B cell (primary cell): Measurements from ENCODE around the gene PRTG. TPM values are rescaled to one million over a fixed set of nuclear protein-coding genes. Genes with fewer than 3 reads are reported as not detected.

ENCODE experiments used
- ATAC-seq: fragments of 200-7000 bp; cut with Tn5 transposase; one replicate; pipeline ENCODE4 v1.10.0; 2021; ENCODE audit warnings: low read depth, mild to moderate bottlenecking, moderate number of reproducible peaks, moderate library complexity
- CTCF ChIA-PET: fragments of 350-600 bp; sonication (Branson Sonifier 250); formaldehyde crosslinking; loops from one replicate; lab custom pipeline; 2021; ENCODE audit warnings: antibody characterized with exemption, inconsistent platforms; lab: Charles Lee
- POLR2A ChIA-PET: fragments of 350-600 bp; sonication (Branson Sonifier 250); formaldehyde crosslinking; loops from one replicate; lab custom pipeline; 2021; ENCODE audit warnings: antibody characterized with exemption; lab: Charles Lee
- DNase-seq: peaks from one replicate; pipeline ENCODE4 v3.0.0; 2013
- H2AFZ ChIP-seq: 2 replicates; pipeline ENCODE4 v1.6.1; 2012; ENCODE audit warnings: mild to moderate bottlenecking, low read depth, low read length; ENCODE audit not compliant: insufficient read depth, poor library complexity, severe bottlenecking
- H3K27ac ChIP-seq, 2 donors: 1 replicate in 1 of 2; 2 replicates in 1 of 2; pipeline ENCODE4 v1.5.1; 2012 to 2013; ENCODE audit warnings: low read length in 2 of 2, mild to moderate bottlenecking in 2 of 2, moderate library complexity in 1 of 2
- H3K27me3 ChIP-seq, 4 experiments: fragments of 200-600 bp in 1 of 4; sonication (generic) in 1 of 4; replicated peaks in 1 of 4; 1 replicate in 2 of 4; 2 replicates in 2 of 4; pipeline versions ENCODE4 v1.6.1 to v1.7.0; 2013 to 2016; ENCODE audit warnings: low read length in 3 of 4, mild to moderate bottlenecking in 2 of 4, mixed read lengths in 1 of 4, moderate library complexity in 1 of 4; ENCODE audit not compliant: insufficient read depth in 4 of 4, control insufficient read depth in 3 of 4; ENCODE audit errors: control extremely low read depth in 1 of 4
- H3K36me3 ChIP-seq, 2 experiments: replicated peaks in 1 of 2; 1 replicate in 1 of 2; 2 replicates in 1 of 2; pipeline versions ENCODE4 v1.6.1 to v1.7.1; 2013; ENCODE audit warnings: low read length in 1 of 2; ENCODE audit not compliant: insufficient read depth in 2 of 2, control insufficient read depth in 1 of 2; ENCODE audit errors: control extremely low read depth in 1 of 2, extremely low read depth in 1 of 2
- H3K4me1 ChIP-seq, 2 donors: fragments of 200-600 bp in 1 of 2; sonication (generic) in 1 of 2; 1 replicate in 1 of 2; 2 replicates in 1 of 2; pipeline versions ENCODE4 v1.5.1 to v1.6.1; 2013 to 2017; ENCODE audit warnings: low read length in 2 of 2; ENCODE audit not compliant: control insufficient read depth in 2 of 2, insufficient read depth in 2 of 2
- H3K4me2 ChIP-seq: replicated peaks from 2 replicates; pipeline ENCODE3; 2012; ENCODE audit warnings: mild to moderate bottlenecking, low read depth, low read length; ENCODE audit not compliant: poor library complexity, severe bottlenecking
- H3K4me3 ChIP-seq, 5 experiments: fragments of 200-600 bp in 1 of 5; sonication (generic) in 1 of 5; 1 replicate in 3 of 5; 2 replicates in 2 of 5; pipeline versions ENCODE4 v1.5.1 to v1.7.0; 2011 to 2016; ENCODE audit warnings: low read length in 4 of 5, mild to moderate bottlenecking in 4 of 5, low read depth in 2 of 5, control low read depth in 1 of 5, moderate library complexity in 1 of 5; ENCODE audit not compliant: insufficient read depth in 1 of 5; ENCODE audit errors: control extremely low read depth in 1 of 5, extremely low read depth in 1 of 5
- H3K79me2 ChIP-seq: fragments of 200-600 bp; sonication (generic); one replicate; pipeline ENCODE4 v1.6.0; 2016; ENCODE audit warnings: low read length; ENCODE audit not compliant: control insufficient read depth, insufficient read depth
- H3K9ac ChIP-seq: fragments of 200-600 bp; sonication (generic); 2 replicates; pipeline ENCODE4 v1.6.1; 2017; ENCODE audit warnings: mild to moderate bottlenecking, low read length, moderate library complexity
- H3K9me3 ChIP-seq, 3 donors: one replicate each; pipeline versions ENCODE4 v1.6.1 to v1.7.1; 2013; ENCODE audit warnings: low read length in 2 of 3; ENCODE audit not compliant: control insufficient read depth in 2 of 3, insufficient read depth in 1 of 3; ENCODE audit errors: control extremely low read depth in 1 of 3
- H4K20me1 ChIP-seq: 2 replicates; pipeline ENCODE4 v1.6.0; 2012; ENCODE audit warnings: mild to moderate bottlenecking, low read length; ENCODE audit not compliant: insufficient read depth, control insufficient read depth, poor library complexity, severe bottlenecking
- H3K27ac Mint-ChIP-seq: one replicate; pipeline ENCODE4 v1.8.0; 2021; ENCODE audit warnings: mixed read lengths
- H3K27me3 Mint-ChIP-seq: one replicate; pipeline ENCODE4 v1.8.0; 2021; ENCODE audit warnings: mixed read lengths
- H3K4me1 Mint-ChIP-seq: one replicate; pipeline ENCODE4 v1.8.0; 2021; ENCODE audit warnings: mixed read lengths
- H3K4me3 Mint-ChIP-seq: one replicate; pipeline ENCODE4 v1.8.0; 2021; ENCODE audit warnings: mixed read lengths
- H3K9me3 Mint-ChIP-seq: one replicate; pipeline ENCODE4 v1.8.0; 2022; ENCODE audit warnings: mixed read lengths; ENCODE audit not compliant: insufficient read depth
- EZH2 ChIP-seq: IDR thresholded peaks from 2 replicates; pipeline ENCODE4 v1.6.1; 2012; ENCODE audit warnings: borderline replicate concordance, low read depth, mild to moderate bottlenecking, moderate library complexity, low read length; ENCODE audit not compliant: insufficient read depth, poor library complexity, severe bottlenecking
- WGBS: methylation state at CpG from one replicate; pipeline ENCODE4 v1.1.5; 2013; ENCODE audit warnings: missing lambda C conversion rate; ENCODE audit not compliant: insufficient coverage; 5-methylcytosine and 5-hydroxymethylcytosine counted together
- intact Hi-C: fragments of 100-400 bp; cut with micrococcal nuclease; formaldehyde crosslinking; loops from one replicate; pipeline ENCODE4 v1.10.0; 2022
- polyA plus RNA-seq: library from polyadenylated mRNA; depleted of rRNA; stranded (reverse); fragments of >200 nt; gene quantifications from 2 replicates; pipeline ENCODE4 v1.2.3, GENCODE V29; 2012
- total RNA-seq, 2 donors: library from RNA; stranded (reverse); fragments of 120-200 nt in 1 of 2; gene quantifications; 1 replicate in 1 of 2; 2 replicates in 1 of 2; pipeline versions ENCODE4 v1.2.3 to v1.2.4, GENCODE V29; 2013 to 2022
- TF ChIP-seq, protein P1 (sequence below): fragments of 200-600 bp; IDR thresholded peaks from one replicate; pipeline ENCODE4 v1.8.0; 2022; ENCODE audit warnings: antibody characterized with exemption, mild to moderate bottlenecking

Gene PRTG
- total and polyA plus RNA-seq, 2 donors (not counting 1 experiment from before 2014, with no cell fraction given), result not detected

- no peaks in the 10 kb centered on the region for H3K79me2 ChIP-seq
- Mint-ChIP-seq H3K4me1 (no peaks in the 10 kb centered on the region), H3K9me3 (no peaks in the 10 kb centered on the region), H3K27ac (no peak overlapping the region), H3K4me3 (no peak overlapping the region), H3K27me3 (peaks cover 30% of the 10 kb centered on the region)
- TF ChIP-seq, protein P1, sequence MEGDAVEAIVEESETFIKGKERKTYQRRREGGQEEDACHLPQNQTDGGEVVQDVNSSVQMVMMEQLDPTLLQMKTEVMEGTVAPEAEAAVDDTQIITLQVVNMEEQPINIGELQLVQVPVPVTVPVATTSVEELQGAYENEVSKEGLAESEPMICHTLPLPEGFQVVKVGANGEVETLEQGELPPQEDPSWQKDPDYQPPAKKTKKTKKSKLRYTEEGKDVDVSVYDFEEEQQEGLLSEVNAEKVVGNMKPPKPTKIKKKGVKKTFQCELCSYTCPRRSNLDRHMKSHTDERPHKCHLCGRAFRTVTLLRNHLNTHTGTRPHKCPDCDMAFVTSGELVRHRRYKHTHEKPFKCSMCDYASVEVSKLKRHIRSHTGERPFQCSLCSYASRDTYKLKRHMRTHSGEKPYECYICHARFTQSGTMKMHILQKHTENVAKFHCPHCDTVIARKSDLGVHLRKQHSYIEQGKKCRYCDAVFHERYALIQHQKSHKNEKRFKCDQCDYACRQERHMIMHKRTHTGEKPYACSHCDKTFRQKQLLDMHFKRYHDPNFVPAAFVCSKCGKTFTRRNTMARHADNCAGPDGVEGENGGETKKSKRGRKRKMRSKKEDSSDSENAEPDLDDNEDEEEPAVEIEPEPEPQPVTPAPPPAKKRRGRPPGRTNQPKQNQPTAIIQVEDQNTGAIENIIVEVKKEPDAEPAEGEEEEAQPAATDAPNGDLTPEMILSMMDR, result no peak
- TF ChIP-seq EZH2, result no peak
- ATAC-seq (no peak), DNase-seq (no peak)
- H3K4me1 ChIP-seq, result peaks cover 9 to 10% of the 10 kb centered on the region in 2 donors
- H4K20me1 ChIP-seq, result no peaks in the 10 kb centered on the region
- H3K4me2 ChIP-seq, result no peak overlapping the region
- H3K4me3 ChIP-seq, result no peak overlapping the region
- H3K9ac ChIP-seq, result no peak overlapping the region
- intact Hi-C loops, result no loop called here
- no peak overlapping the region for H2AFZ ChIP-seq
- H3K36me3 ChIP-seq, result no peaks in the 10 kb centered on the region
- peaks cover 0 to 27% (median 24%) of the 10 kb centered on the region in 4 experiments for H3K27me3 ChIP-seq
- ChIA-PET CTCF (no interaction called here), POLR2A (no interaction called here)
- H3K27ac ChIP-seq, result no peak overlapping the region
- H3K9me3 ChIP-seq, result no peaks in the 10 kb centered on the region
These were observed 5.6 kb downstream of the PRTG start for GRCh38 chr15:55737373-55737772.

- intact Hi-C loops, result no loop called here
- ChIA-PET CTCF (no interaction called here), POLR2A (no interaction called here)
- H2AFZ ChIP-seq, result no peak overlapping the region
- no peak for DNase-seq
- H3K4me1 Mint-ChIP-seq, result no peaks in the 10 kb centered on the region
- H3K4me1 ChIP-seq, result peaks cover 4 to 5% of the 10 kb centered on the region in 2 donors
- 40% methylated on average over 2 of the region's 3 CpGs for WGBS
- no peak for TF ChIP-seq EZH2
- TF ChIP-seq, protein P1, result no peak
- no peaks in the 10 kb centered on the region for H3K9me3 Mint-ChIP-seq
- peaks cover 0 to 23% (median 20%) of the 10 kb centered on the region in 4 experiments for H3K27me3 ChIP-seq
- no peak for ATAC-seq
- H3K27me3 Mint-ChIP-seq, result peaks cover 30% of the 10 kb centered on the region
- no peaks in the 10 kb centered on the region for H3K9me3 ChIP-seq
- no peak overlapping the region for H3K4me3 Mint-ChIP-seq
- no peak overlapping the region for H3K27ac ChIP-seq
- H3K4me2 ChIP-seq, result no peak overlapping the region
- H3K27ac Mint-ChIP-seq, result no peak overlapping the region
- no peak overlapping the region for H3K4me3 ChIP-seq
- H3K36me3 ChIP-seq, result no peaks in the 10 kb centered on the region
- H4K20me1 ChIP-seq, result no peaks in the 10 kb centered on the region
- no peak overlapping the region for H3K9ac ChIP-seq
- no peaks in the 10 kb centered on the region for H3K79me2 ChIP-seq
These were observed 6.2 kb downstream of the PRTG start for GRCh38 chr15:55736756-55737155.
